DMS 273 treated with DMSO at 0.1 percent for 48 hours (cell line): ENCODE measurements around the gene ENKD1.

Source experiments
- DNase-seq: peaks from one replicate; lab custom pipeline; 2025; lab: John Stamatoyannopoulos, UW

ENKD1 gene

DNA sequence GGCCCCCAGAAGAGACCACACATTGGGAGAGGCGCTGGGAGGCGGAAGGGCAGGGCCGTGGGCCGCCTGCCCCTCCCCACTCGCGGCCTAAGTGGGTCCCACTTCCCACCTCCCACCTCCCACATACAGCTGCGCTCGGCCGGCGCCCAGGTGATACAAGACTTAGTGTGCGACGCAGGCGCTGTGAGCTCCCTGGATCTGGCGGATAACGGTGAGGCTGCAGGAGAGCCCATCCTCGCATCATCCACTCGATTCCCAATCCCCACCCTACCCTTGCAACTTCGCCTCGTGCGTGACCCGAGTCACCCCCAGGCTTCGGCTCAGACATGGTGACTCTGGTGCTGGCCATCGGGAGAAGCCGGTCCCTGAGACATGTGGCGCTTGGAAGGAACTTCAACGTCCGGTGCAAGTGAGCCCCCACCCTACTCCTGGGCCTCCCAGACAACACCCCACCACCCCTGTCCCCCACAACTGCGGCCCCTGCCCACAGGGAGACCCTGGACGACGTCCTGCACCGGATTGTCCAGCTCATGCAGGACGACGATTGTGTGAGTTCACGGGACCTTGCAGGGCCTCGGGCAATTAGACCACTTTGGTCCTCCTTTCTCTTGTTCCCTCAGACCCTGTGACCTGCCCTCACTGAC, 17.7 kb downstream of the ENKD1 start:
- DNase-seq: no peak

DNA sequence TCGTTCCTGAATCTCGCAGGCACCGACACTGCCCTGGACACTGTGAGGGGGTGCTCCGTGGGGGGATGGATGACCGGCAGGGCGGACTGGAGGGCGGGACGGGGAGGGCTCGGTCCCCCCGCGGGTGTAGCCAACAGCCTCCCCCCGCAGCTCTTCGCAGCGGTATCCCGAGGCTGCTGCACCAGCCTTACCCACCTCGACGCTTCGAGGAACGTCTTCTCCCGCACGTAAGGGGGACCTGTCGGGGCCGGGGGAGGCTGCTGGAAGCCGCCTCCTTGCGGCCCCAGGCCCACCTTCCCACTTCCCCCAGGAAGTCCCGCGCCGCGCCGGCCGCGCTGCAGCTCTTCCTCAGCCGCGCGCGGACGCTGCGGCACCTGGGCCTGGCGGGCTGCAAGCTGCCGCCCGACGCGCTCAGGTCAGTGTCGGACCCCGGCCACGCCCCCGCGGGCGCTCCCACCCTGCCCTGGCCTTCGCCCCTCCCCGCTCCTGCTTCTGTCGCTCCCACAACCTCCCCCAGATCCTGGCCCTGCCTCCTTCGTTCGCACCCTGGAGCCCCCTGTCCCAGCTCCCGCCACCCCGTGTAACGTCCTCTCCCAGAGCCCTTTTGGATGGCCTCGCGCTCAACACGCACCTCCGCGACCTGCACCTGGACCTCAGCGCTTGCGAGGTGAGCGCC, 18.3 kb downstream of the ENKD1 start:
- no peak for DNase-seq

DNA sequence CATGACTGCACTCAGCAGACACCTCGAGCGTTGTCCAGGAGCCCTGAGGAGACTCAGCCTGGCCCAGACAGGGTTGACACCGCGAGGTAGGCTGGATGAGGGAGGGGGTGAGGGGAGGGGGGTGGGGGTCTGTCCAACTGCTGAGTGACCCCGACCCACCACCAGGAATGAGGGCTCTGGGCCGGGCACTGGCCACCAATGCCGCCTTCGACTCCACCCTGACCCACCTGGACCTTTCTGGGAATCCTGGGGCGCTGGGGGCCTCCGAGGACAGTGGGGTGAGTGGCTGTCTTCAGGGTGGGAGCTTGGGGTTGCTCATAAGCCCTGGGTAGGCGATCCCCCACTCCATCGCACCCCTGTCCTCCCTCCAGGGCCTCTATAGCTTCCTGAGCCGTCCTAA, 18.9 kb downstream of the ENKD1 start:
- DNase-seq: no peak

DNA sequence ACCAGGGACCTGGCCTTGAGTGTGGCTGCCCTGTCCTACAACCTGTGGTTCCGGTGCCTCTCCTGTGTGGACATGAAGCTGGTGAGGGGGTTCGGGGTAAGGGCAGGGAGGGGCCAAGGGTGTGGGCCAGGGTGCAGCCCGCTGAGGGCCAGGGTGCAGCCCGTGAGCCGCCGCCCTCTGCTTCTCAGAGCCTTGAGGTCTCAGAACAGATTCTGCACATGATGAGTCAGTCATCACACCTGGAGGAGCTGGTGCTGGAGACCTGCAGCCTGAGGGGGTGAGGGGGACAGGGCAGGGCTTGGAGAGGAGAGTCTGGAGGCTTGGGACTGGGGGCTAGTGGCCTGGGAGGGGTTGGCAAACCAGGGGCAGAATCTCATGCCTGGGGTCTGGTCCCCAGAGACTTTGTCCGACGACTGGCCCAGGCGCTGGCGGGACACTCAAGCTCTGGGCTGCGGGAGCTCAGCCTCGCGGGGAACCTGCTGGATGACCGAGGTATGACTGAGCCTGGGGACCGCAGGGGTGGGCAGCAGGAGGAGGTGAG, 19.4 kb downstream of the ENKD1 start:
- DNase-seq: no peak

DNA sequence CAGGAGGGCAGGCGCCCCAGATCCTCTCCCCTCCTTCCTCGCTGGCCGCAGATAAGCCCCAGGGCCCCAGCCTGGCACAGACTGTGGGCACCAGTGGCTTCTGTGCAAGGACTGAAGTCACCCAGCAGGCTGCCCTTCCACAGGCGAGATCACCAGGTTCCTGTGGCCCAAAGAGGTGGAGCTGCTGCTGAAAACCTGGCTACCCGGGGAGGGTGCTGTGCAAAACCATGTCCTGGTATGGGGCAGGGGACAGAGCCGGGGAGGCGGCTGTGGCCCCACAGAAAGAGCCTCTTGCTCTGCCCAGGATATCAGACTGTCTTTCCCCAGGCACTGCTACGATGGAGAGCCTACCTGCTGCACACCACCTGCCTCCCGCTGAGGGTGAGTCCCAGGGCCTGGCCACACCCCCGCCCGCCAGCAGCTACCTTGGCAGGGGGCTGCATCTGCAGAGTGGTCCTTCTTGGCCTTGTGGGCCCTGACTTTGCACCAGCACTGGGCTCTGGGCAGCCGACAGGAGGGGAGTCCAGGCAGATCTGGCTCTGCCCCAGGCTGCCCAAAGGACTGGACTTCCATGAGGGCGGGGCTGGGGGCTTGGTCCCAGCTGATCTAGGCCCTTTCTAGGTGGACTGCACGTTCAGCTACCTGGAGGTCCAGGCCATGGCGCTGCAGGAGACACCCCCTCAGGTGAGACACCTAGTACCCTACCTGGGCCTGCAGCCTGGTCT, 21.0 kb downstream of the ENKD1 start:
- DNase-seq: no peak

DNA sequence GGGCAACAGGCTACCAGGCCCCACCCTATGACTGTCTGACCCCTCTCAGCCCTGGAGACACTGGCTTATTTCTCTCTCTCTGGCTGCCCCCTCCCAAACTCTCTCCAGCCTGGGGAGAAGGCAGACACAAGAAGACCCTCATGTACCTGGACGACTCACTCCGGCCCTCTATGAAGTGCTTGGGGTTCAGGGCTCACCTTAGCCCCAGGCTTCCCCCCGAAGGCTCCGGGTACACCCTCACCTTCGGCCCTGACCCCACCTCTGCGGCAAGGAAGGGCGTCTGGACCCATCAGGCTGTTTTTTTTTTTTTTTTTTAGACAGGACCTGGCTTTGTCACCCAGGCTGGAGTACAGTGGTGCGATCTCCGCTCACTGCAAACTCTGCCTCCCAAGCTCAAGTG, 22.5 kb downstream of the ENKD1 start:
- no peak for DNase-seq

DNA sequence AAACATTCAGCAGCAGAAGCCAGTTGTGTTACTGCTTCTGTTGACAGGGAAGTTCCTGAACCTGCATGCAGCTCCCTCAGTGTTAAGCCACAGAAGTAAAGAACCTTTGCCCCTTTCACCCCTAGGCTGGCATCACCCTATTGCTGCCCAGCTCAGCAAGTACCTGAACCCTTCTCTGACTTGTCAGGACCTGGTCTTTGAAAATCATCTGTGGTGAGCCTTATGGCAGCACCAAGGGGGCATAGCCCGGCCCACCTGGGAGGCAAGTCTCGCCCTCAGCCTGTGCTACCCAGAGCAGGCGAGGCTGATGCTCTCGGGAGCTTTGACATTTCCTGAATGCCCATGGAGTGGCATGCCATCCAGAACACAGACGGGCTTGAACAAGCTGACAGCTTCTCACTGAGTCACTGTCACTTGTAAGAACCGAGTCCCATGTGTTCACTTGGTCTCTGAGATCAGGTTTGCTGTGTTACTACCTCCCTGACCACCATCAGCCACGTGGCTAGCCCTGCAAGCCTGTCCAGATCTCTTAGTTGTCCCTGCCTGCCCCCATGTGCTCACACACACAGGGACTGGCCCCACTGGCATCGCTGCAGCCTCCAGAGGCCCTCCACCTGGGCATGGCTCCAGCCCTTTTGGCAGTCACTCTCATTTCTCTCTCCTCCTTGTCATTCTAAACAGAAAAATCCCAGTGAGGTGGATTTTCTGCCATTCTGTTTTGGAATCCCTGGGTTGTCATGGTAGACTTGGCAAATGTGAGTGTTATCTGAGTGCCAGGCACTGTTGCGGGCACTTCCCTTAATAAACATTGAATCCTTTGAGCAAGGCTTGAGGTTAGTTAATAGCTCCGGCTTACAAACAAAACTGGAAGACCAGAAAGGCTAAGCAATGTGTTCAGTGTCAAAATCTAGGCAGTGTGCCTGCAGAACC, 24.5 kb downstream of the ENKD1 start:
- no peak for DNase-seq

DNA sequence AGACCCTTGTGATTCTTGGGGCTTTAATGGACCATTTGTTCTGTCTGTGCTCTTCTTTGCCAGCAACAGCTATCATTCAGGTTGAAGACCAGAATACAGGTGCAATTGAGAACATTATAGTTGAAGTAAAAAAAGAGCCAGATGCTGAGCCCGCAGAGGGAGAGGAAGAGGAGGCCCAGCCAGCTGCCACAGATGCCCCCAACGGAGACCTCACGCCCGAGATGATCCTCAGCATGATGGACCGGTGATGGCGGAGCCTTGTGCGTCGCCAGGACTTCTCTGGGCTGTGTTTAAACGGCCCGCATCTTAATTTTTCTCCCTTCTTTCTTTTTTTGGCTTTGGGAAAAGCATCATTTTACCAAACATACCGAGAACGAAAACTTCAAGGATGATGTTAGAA, 28.9 kb downstream of the ENKD1 start:
- DNase-seq: no peak

DNA sequence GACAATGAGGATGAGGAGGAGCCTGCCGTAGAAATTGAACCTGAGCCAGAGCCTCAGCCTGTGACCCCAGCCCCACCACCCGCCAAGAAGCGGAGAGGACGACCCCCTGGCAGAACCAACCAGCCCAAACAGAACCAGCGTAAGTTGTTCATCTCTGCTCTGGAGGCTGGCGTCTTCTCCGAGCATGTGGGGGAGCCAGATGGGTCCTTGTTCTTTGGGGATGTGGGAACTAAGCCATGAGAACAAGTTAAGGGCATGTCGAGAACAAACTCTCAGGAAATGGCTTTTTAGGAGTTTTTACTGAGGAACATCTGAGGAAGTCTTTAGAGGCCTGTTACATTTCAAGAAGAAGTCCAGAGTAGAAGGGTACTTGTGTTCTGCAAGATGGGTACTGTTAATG, 29.8 kb downstream of the ENKD1 start:
- DNase-seq: no peak

DNA sequence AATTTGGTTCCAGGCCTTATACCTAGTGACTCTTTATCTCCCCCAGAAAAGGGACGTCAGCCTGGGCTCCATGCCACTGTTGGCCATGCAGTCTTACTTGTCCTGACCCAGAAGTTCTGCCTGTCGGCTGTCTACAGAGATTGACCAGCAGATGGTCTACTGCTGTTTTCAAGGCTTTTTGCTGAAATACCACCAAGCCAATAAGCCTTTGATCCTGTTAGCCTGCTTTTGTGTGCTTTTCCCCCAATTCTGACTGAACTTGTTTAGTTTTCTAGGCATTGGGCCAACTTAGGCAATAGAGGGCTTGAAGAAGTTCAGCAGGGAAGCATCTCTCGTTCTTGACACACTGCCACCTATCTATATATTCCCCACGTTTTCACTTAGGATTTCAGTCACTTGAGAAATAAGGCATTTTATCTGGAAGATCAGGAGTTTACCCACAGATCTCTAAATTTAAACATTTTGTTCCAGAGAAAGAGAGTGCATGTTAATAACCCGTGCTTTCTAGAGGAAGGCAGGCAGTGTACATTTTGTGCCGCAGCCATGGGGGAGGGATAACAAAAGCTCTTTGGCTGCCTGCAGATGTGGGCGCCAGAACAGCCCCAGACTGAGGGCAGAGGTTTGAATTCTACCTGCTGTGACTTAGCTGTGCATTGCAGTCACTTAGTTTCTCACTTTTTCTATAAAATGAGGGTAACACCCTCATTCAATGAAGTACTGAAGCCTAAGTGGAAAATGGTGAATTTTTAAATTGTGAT, 34.0 kb downstream of the ENKD1 start:
- DNase-seq: no peak

DNA sequence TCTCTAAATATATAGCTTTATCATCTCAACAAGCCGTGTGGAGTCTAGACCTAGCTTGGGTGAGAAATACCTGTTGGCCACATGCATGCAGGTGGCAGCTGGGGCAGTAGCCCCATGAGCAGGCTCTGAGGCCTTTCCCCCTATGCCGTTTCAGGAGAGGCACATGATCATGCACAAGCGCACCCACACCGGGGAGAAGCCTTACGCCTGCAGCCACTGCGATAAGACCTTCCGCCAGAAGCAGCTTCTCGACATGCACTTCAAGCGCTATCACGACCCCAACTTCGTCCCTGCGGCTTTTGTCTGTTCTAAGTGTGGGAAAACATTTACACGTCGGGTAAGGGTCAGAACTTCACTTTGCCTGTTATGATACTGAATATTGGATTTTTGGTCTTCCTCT, 38.3 kb downstream of the ENKD1 start:
- DNase-seq: no peak

DNA sequence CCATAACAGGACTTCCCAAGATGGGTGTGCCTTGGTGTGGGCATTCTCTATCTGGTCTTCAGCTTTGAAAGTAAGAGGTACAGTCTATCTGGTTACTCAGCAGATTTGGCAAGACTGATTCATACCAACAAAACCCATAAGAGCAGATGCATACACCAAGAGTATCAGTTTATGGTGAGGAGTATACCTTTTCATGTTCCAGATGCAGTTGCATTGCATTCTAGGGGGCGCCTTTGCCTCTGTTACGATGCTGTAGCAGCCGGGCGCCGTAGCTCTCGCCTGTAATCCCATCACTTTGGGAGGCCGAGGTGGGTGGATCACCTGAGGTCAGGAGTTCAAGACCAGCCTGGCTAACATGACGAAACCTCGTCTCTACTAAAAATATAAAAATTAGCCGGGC, 52.7 kb downstream of the ENKD1 start:
- no peak for DNase-seq
